NK-92 treated with Interleukin-12 subunit alpha and Interleukin-12 subunit beta, amount 100 ng/mL, for 24 hours (cell line): Measurements from ENCODE around the gene PLXNB2.

ENCODE experiments used
- DNase-seq: peaks from one replicate; lab custom pipeline; 2025; lab: John Stamatoyannopoulos, UW

PLXNB2 gene

DNA sequence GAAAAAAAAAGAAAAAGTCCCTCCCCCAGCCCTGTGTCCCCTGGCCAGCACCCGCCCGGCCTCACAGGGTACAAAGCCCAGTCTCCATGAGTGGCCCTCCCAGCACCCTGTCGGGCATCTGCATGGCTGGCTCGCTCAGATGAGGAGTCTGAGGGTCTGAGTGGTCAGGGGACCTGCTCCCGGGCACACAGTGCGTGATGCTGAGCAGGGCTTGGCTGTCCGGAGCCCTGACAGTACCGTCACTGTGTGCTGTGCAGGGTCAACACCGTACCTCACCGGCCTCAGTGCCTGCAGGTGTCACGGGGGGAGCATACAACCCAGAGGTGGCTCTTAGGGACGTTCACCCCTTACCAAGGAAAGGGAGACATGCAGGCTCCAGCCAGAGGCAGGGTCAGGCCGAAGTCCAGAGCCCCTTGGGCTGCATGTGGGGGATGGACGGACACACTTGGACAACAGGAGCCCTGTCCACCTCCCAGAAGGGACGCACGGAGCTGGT, 3.6 kb upstream of the PLXNB2 start:
- DNase-seq, result no peak

DNA sequence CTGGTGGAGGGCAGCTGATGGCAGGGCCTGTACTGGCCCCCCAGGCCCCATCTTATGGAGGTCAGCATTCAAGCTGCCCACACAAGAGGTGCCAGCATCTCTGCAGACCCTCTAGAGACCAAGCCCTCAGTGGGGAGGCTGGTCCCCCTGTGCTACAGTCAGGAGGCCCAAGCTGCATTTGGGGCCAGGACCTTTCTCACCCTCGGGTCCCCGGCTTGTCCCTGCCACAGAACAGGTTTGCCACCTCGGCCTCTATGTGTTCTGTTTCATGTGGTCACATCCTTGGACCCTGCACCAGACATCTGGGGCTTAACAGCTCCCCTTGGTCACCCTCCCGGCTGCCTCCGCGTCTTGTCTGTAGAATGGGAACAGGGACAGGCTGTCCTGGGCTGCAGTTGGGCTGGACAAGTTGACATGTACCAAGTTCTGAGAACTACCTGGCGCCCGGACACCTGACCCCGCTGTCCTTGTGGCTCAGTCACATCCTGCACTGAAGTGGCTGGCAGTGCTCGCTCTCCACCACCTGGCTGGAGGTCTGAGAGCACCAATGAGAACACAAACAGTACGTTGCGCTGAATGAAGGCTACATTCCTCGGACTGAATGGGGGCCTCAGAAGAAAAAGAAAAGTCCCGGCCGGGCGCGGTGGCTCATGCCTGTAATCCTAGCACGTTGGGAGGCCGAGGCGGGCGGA, 2.7 kb upstream of the PLXNB2 start:
- no peak for DNase-seq

DNA sequence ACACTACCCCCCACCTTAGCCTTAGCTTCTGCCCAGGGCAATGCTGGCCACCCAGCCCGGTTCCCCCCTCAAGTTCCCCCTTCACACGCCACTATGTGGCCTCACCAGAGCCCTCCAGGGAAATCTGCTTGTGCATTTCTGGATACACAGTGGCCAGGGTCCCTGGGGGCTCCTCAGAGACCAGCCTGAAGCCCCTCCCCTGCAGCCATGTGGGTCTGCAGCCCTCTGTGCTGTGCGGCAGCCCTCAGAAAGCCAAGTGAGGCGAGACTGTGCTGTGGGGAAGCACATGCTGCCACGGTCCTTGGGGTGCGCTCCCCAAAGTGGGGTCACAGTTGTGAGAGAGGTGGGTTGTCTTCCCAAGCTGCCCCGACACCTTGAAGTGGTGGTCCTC, 2.1 kb upstream of the PLXNB2 start:
- no peak for DNase-seq

DNA sequence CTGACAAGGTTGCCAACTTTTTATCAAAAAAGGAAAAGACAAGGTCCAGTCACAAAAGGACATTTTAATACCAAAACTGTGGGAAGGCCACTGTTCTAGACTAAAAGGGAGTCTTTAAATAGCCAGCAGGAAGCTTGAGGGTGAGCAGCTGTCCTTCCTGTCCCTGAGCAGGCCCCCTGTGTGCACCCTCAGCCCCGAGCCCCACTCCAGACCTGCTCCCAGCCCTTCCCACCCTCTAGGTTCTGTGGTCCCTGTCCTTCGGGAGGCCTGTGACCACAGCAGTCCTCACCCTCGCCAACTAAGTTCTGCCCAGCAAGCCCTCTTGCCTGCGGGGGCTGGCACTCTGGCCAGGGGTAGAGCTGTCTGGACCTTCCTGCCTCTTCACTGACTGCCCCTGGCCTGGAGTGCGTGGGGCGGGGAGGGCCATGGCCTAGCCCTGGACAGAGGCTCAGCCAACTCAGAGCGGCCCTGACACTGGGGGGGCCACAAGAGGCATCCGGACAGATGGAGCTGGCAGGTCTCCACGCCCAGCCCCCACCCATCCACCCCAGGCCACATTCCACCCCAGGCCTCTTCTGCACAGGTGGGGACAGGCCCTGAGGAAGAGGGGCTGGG, 1.6 kb upstream of the PLXNB2 start:
- no peak for DNase-seq

DNA sequence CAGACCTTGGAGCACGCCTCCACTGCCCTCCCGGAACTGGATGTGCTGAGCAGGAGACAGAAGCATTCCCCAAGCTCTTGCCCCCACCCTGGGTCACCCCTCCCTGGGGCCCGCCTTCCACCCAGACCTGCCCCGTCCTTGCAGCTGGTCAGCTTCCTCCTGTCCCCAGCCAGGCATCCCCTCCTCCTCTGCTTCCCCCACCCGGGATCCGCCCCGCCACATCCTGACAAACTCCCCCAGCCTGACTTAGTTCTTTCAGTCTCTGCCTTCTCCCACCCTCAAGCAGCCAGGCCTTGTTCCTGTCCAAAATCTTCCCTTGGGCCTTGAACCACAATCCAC, 1.1 kb upstream of the PLXNB2 start:
- no peak for DNase-seq

DNA sequence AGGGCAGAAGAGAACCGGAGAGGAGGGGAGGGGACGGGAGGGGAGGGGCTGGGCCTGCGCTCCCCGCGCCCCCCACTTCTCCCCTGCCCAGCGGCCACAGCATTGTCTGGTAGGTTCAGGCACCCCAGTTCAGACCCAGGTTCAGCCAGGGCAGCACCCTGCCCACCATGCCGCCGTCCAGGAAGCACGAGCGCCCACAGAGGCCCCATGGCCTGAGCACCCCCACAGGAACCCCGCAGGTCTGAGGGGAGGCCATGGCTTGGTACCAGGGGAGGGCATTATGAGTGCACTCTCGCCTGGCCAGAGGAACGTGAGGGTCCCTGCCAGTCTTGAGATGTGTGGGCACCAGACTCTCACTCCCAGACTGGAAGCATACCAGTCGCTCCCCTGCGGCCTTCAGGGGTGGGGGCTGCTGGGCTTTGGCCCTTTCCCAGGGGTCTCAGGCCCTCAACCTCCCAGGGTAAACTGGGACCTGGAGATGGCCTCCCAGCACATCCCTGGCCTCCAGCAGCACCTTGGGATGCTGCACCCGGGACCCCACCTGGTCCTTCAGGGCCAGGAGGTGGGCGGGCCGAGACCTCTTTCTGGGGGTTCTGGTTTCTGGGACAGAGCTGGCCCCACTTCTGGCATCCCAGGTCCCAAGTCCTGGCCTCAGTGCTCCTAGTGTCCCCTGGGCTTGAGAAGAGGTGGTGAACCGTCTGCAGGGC, 597 bp upstream of the PLXNB2 start:
- no peak for DNase-seq

DNA sequence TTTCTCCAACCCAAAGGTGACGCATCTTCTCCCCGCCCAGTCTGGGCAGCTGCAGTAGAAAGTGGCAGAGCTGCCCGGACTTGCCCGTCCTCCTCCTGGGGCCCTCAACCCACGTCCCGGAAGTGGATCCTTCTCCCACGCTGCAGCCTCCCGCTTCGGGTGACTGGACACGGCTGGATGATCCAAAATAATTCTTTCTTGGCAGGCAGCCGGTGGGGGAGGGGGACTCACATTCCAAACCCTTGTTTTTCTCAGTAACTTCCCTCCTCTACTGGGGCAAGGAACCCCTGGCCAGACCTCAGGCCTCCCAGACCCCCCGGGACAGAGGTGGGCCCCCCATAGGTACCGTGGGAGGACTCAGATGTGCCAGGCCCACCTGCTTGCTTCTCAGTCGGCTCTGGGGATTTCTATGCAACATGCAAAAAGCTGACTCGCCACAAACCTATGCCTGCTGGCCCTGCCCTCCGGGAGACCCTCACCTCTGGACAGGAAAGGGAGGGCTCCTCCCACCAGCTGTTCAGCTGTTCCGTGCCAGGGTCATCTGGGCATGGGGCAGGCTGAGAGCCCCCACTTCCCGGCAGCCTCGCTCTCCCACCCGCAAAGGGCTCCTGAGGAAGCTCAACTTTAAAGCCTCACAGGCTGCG, 1.4 kb downstream of the PLXNB2 start:
- DNase-seq, result no peak

DNA sequence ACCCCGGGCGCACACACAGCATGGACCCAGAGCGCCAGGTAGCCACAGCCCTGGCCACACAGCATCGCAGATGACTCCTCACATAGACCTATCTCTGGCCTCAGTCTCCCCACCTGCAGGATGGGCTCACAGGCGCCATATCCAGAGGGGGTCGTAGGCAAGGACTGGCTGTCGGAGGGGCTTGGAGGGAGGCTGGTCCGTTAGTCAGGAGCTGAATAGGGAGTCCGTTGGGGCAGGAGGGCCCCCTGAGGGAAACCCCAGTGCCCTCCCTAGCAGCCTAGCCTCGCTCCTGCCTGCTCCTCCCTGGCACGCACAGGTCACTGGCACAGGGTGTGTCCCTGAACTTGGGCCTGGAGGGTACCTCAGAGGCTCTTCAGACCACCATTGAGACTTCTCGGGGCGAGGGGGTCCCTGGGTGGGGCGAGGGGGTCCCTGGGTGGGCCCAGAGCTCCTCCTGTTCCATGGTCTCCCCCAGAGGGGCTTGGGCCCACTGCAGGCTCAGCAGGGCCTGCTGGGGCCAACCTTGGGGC, 2.0 kb downstream of the PLXNB2 start:
- no peak for DNase-seq

DNA sequence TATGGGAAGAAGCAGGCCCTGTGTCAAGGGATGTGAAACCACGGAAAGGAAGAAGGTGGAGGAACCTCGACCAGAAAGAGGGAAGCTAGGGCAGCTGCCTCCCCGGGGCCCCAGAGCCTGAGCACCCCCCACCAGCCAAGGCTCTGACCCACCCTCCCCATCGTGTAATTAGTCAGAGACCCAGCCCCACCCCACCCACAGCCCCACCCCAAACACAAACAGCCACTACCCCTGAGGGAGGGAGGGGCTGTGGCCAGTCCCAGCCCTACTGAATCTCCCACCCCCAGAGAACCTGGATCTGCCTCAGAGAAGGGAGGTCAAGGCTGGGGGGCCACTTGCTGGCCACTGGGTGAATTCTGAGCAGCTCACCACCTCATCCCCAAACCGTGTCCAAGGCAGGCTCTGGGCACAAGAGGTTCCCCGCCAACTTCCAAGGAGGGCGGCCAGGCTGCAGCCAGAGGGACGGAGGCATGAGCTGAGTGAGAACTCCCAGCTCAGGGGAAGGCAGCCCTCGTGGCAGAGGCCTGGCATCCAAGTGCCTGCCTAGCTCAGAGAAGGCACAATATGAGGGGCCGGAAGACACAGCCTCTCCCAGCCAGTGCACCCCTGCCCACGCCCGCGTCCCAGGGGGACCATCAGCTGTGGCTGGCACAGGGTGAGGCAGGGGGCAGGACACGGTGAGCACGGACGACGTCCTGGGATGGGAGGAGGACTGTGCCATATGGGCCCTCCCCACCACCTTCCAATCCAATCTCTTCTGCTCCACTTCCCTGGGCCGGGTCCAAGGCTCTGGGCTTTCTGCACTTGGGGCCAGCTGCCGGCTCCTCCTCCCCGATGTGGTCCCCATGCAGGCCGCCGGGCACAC, 2.7 kb downstream of the PLXNB2 start:
- DNase-seq, result no peak

DNA sequence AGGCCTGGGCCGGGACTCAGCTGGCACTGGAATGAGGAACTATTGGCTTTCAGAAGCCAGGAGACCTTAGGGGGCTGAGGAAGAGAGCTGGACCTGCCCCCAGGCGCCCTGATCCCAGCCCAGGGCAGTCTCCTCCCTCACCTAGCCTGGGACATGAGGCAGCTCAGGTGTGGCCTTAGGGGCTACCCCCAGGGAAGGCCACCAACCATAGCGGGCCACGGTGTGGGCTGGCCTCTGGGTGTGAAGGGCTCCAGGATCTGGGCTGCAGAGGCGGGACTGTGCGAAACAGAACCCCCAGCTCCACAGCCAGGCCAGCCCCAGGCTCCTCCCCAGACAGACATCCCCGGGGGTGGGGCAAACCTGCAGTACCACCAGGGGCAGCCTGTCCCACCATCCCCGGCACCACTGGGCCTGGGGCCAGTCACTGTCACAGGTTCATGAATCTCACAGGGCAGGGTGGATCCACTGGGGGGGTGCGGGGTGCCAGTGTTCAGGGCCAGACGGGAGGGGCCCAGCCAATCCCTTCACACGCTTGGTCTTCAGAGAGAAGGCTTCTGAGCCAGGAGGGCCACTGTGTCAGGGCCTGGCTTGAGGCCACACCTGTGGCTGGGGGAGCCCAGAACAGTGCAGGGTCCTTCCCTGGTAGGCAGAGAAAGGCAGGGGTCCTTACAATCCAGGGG, 3.5 kb downstream of the PLXNB2 start:
- no peak for DNase-seq

DNA sequence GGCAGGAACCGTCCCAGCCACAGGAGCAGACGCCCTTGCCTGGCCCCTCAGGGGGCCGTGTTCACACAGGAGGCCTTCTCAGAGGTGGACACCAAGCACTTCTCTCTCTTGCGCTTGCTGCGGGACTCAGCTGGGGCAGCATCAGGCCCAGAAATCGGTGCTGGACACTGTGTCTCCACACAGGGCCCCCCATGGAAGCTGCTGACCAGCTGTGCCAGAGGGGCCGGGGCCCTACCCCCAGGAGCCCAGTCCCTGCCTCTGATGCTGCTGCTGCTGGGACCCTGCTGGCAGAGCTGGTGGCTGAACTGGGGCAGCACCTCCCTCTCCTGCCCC, 4.0 kb downstream of the PLXNB2 start:
- DNase-seq, result no peak

DNA sequence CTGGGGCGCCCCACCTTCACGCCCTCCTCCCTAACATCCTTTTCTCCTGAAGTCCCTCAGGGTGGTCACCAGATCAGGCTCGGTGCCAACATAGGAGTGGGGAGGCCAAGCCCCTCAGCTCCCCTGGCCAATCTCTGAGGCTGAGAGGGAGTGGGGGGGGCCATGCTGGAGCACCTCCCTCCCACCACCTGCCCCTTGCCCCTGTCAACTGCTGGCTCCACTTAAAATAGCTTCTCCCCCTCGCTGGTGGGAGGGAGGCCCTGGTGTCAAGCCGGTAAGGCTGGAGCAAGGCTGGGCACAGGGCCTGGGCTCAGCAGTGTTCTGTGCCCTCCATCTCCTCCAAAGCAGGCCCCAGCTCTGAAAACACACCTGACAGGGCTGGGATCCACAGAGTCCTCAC, 4.9 kb downstream of the PLXNB2 start:
- DNase-seq, result no peak

DNA sequence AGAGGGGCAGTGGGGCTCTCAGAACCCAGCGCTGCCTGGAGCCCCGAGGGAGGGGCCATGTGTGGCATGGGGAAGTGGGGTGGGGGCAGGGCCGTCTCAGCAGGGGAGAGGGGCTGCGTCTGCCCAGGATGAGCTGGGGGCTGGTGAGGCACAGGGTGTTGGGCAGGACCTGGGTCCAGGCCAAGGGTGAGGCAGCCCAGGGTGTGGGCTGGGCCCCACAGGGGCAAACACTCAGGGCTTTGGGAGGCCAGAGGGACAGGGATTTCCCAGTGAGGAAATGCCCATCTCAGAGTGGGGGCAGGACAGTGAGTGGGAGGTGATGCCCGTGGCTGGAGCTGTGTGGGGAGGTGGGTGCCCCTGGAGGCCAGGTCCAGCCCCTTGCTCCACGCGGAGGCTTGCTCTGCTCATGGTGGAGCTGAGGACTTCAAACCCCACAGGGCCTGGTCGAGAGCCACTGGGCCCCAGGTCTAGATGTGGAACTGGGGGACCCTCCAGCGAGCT, 5.4 kb downstream of the PLXNB2 start:
- no peak for DNase-seq

DNA sequence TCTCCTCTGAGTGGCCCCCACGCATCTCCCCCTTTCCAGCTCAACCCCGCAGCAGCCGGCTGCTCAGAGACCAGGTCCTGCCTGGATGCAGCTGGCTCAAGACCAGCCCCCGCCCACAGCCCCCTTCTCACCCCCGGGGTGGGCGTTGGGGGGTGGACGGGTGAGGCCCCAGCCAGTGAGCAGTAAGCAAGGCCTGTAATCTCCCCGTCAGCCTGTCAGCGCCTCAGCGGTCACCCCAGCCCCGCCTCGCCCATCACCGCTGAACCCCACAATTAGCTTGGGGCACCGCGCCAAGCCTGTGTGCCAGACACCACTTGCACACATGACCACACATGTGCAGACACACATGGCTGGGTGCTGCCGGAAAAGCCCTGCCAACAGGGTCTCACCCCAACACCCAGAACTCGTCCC, 5.9 kb downstream of the PLXNB2 start:
- no peak for DNase-seq

DNA sequence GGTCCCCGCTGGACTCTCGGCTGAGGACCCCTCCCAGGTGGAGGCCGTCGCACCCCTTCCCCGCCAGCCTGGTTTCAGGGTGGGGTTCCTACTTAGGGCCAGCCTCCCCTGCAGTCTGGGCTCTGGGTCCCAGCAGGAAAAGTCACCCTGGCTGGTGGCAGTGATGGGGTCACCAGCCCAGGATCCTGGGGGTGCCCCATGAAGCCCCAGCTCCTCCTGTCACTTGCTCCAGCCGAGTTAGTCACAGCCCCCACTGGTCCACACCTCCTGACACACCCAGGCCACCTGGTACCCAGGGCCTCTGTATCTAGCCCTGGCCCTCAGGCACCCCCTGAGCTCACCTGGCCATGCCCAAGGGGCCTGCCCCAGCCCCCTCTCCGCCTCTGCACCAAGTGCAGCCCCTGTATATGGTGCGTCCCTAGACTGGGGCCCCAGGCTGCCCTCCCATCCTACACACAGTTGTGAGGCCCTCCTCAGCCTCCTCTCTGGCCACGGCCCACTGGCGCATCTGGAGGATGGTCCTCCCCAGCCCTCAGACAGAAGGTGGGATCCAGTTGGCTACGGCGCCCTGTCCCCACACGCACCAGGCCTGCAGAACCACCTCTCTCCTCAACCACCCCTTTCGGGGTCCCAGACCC, 6.7 kb downstream of the PLXNB2 start:
- no peak for DNase-seq

DNA sequence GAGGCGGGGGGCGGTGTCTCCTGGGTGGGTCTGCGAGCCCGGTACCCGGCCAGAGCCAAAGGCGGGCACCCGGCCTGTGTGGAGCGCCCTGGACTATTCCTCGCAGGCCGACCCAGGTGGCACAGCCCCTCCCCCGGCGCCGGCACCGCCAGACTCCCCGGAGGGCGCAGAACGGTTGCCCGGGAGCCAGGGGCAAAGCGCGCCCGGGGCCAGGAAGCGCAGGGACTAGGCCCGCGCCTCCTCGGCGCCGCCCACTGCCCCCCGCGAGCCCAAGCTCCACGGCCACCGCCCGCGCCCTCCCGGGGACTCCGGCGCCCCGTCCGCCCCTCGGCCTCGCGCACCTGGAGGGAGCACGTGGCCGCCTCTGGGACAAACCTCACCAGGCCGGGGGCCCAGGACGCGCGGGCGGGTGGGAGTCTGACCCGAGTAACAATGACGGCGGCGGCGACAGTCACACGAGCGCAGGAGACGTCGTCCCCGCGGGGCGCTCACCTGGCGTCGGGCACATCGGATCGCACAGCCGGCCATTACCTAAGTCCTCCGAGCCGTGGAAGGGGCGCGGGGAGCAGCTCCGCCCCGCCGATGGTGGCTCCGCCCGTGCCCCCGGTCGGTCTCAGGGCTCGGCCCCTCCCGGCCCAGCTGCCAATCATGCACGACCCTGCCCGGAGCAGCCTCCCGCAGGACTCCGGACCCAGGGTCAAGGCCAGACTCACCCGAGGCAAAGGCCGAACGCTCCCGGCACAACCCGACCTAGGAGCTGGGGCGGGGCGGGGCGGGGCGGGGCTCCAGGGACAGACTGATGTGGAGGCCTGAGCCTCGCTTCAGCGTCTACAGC, 7.4 kb downstream of the PLXNB2 start:
- DNase-seq, result no peak

DNA sequence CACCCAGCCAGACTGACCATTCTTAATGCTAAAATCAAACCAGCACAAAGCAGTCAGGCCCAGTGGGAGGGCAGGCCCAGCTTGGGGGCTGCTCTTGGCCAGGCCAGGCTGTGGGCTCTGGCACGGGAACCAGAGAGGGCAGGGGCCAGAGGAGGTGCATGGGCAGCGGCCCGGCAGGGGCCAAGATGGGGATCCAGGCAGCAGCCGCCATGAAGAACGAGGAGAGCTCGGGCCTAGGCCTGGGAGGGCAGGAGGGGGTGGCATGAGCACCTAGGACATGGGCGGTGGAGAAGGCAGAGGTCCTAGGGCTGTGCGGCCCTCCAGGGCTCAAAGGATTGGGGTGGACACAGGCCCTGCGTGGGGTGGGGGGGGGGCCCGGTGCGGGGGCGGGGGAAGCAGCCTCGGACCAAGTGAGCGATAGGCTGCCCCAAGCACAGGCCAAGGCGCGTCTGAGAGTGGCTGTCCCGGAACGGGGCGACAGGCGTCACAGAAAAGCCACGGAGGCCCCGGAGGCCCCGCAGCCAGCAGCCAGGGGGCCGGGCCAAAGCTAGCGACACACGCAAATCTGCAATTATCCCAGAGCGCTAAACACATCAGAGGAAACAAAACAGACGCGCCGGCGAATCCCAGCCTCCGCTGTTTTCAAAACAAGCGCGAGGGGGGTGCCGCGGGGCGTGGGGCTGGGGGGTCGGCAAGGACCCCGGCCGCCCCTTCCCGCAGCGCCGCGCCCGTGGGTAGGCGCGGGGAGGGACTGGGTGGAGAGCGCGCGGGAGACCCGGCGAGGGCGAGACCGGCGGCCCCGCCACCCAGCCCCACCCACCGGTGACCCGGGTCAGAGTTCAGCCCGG, 8.3 kb downstream of the PLXNB2 start:
- DNase-seq, result no peak

DNA sequence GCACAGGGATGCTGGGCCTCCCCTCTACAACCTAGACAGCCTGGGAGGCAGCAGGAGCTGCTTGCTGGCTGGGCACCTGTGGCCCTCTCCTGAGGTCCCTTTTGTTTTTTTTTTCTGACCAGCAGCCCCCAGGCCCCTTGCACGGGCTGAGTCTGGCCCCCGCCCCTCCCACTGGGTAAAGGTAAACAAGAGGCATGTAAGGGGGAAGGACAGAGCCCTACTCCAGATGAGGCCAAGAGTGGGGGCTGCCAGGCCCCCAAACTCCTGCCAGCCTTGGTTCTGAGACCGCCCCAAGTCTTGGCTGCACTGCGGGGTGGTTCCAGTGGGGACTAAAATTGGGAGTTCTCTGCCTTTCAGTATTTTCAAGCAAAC, 9.2 kb downstream of the PLXNB2 start:
- DNase-seq, result no peak
